ENCODE data around the gene ANKRD11.
A peak's percentile ranks its signal among the peaks of the same experiment; 100 is the strongest.

ANKRD11 gene

DNA sequence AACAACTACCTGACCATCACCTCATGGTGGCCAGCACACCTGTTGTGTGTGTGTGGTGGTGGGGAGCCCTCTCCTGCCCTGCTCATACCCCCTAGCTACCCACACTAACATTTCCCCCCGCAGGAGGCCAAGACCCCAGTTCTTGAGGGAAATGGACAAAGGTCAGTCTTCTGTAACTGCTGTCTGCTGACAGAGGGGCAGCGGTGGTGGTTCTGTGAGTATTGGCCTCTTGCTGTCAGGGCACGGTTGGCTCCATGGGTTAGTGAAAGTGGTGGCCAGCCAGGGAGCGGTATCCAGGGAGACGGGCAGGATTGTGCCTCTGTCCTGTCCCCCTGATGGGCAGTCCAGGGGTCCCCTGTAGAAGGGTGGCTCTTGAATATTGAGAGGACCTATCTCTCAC, 246.7 kb downstream of the ANKRD11 start:
- no peak for TF ChIP-seq CTCF (IDR thresholded peaks at IDR 0.05; ENCODE audit: insufficient read depth, missing control alignments)
- DNase-seq (ENCODE audit: insufficient read length, low spot score) (no peak), FAIRE-seq (no peak)

GRCh38 chr16:89242795-89243200, 247.6 kb downstream of the ANKRD11 start:
- FAIRE-seq (no peak), DNase-seq (ENCODE audit: insufficient read length, low spot score) (no peak)
- no peak for TF ChIP-seq CTCF (IDR thresholded peaks at IDR 0.05; ENCODE audit: insufficient read depth, missing control alignments)

GRCh38 chr16:89241187-89242007, 249.0 kb downstream of the ANKRD11 start:
- FAIRE-seq: no peak
- no peak for TF ChIP-seq CTCF (IDR thresholded peaks at IDR 0.05; ENCODE audit: insufficient read depth, missing control alignments)

GRCh38 chr16:89237733-89238132, 252.6 kb downstream of the ANKRD11 start:
- FAIRE-seq (no peak), DNase-seq (ENCODE audit: insufficient read length, low spot score) (no peak)
- no peak for TF ChIP-seq CTCF (IDR thresholded peaks at IDR 0.05; ENCODE audit: insufficient read depth, missing control alignments)

More at GRCh38 chr16:89241187-89242007, 249.0 kb downstream of the ANKRD11 start:
- peak; percentile 43 for DNase-seq (ENCODE audit: insufficient read length, low spot score)

GRCh38 chr16:89233678-89234490, 256.5 kb downstream of the ANKRD11 start:
- TF ChIP-seq CTCF (IDR thresholded peaks at IDR 0.05; ENCODE audit: insufficient read depth, missing control alignments): no peak
- DNase-seq (ENCODE audit: insufficient read length, low spot score) (no peak), FAIRE-seq (no peak)

DNA sequence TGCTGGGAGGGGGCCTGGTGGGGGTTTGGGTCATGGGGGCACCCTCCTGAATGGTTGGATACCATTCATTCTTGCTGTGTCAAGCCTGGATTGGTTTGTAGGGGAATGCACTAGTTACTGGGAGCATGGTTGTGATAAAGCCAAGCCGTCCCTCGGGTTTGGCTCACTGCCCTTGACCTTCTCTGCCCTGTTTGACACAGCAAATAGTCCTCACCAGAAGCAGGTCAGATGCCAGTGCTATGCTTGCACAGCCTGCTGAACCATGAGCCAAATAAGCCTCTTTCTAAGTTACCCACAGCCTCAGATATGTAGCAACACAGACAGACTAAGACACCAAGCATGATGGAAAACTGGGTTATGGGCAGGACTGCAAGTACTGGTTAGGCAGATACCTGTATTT, 258.3 kb downstream of the ANKRD11 start:
- FAIRE-seq (no peak), DNase-seq (ENCODE audit: insufficient read length, low spot score) (no peak)
- no peak for TF ChIP-seq CTCF (IDR thresholded peaks at IDR 0.05; ENCODE audit: insufficient read depth, missing control alignments)

Data from D721Med (cell line).